Measurements from ENCODE around the gene ZFAND2B. TPM values are rescaled to one million over a fixed set of nuclear protein-coding genes. Genes with fewer than 3 reads are reported as not detected.
A peak's percentile ranks its signal among the peaks of the same experiment; 100 is the strongest.

ZFAND2B gene
- total and polyA plus RNA-seq, 7 donors: 19.0 to 46.2 (median 25.1) TPM

DNA sequence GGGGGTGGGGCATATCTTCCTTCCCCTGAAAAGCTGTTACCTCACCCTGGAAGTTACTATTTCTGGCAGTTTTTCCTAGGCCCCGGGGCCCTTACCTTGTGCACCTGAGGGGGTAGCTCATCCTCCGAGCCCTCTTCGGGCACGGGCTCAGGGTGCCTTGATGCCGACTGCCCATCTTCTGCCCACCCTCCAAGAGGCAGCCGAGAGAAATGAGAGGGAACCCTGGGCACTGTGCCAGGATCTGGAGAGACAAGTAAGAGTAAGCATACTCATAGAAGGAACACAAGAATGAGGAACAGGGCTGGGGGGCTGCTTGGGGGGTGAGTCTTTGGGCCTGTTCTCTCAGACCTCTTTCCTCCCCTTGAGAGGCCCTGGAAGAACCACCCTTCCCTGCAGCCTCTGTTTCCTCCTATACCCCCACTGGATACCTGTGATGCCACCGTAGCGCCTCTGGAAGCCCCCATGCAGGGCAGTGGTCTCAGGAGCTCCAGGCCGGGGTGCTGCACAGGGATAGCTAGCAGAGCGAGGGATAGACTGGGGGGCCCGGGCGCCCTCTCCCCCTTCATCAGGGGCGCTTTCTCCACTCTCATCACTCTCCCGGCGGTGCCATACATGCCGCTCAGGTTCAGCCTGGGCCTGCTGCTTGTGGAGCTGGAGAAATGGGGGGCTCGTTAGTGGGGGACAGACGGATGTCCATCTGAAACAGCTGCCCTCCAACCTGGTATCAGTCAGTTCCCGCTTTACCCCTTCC is 14.2 kb downstream of the ZFAND2B start:
- intact Hi-C loops (cut with DNase I): no loop called here
- DNase-seq (no peak), ATAC-seq (no peak)
- Histone ChIP-seq H3K9me3 (no peaks in the 10 kb centered on the region), H3K27ac (peak overlapping the region; percentile 36), H3K36me3 (ENCODE audit: insufficient read depth in 1 of 2, low read depth in 1 of 2) (peaks cover 8 to 76% of the 10 kb centered on the region in 2 donors), H3K4me1 (peaks cover 23% of the 10 kb centered on the region), H3K27me3 (ENCODE audit: insufficient read depth in 3 of 3, low read length in 2 of 3) (no peaks in the 10 kb centered on the region), H3K4me3 (no peak overlapping the region)
- 87 to 89% (median 89%) methylated on average over 16 to 19 of the region's 19 CpGs for WGBS, 3 donors
- TF ChIP-seq, protein P1, sequence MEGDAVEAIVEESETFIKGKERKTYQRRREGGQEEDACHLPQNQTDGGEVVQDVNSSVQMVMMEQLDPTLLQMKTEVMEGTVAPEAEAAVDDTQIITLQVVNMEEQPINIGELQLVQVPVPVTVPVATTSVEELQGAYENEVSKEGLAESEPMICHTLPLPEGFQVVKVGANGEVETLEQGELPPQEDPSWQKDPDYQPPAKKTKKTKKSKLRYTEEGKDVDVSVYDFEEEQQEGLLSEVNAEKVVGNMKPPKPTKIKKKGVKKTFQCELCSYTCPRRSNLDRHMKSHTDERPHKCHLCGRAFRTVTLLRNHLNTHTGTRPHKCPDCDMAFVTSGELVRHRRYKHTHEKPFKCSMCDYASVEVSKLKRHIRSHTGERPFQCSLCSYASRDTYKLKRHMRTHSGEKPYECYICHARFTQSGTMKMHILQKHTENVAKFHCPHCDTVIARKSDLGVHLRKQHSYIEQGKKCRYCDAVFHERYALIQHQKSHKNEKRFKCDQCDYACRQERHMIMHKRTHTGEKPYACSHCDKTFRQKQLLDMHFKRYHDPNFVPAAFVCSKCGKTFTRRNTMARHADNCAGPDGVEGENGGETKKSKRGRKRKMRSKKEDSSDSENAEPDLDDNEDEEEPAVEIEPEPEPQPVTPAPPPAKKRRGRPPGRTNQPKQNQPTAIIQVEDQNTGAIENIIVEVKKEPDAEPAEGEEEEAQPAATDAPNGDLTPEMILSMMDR (IDR thresholded peaks at IDR 0.05): no peak

DNA sequence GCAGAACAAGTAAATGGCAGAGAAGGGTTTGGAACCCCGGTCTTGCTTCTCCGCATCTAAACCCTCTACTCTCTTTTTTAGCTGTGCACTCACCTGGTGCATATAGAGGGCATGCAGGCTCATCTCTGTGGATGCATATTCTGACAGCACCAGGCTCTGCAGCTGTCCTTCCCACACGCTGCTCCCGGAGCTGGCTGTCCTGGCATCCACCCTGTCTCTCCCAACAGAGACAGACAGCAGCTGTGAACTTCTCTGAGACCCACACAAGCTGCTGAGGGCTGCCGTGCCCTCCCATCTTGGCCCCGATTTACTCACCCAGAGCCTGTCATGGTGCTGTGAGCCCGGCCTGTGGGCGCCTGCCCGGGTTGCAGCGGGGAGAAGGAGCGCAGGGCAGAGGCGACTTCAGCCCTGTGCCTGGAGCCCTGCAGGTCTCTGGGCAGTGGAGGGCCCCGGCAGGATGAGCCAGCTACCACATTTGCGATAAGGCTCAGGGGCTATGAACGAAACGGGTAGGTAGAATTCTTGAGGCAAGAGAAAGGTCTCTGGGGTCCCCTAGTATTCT is 15.5 kb downstream of the ZFAND2B start:
- H3K27ac ChIP-seq: peak overlapping the region; percentile 23
- H3K36me3 ChIP-seq (ENCODE audit: insufficient read depth in 1 of 2, low read depth in 1 of 2): peaks cover 8 to 77% of the 10 kb centered on the region in 2 donors
- no peak for ATAC-seq
- no peaks in the 10 kb centered on the region for H3K9me3 ChIP-seq
- intact Hi-C loops (cut with DNase I): no loop called here
- no peak overlapping the region for H3K4me3 ChIP-seq
- no peaks in the 10 kb centered on the region for H3K27me3 ChIP-seq (ENCODE audit: insufficient read depth in 3 of 3, low read length in 2 of 3)
- TF ChIP-seq, protein P1 (IDR thresholded peaks at IDR 0.05): no peak
- peaks cover 15% of the 10 kb centered on the region for H3K4me1 ChIP-seq
- WGBS, 3 donors: 63 to 72% (median 71%) methylated on average over 16 of the region's 16 CpGs
- no peak for DNase-seq

DNA sequence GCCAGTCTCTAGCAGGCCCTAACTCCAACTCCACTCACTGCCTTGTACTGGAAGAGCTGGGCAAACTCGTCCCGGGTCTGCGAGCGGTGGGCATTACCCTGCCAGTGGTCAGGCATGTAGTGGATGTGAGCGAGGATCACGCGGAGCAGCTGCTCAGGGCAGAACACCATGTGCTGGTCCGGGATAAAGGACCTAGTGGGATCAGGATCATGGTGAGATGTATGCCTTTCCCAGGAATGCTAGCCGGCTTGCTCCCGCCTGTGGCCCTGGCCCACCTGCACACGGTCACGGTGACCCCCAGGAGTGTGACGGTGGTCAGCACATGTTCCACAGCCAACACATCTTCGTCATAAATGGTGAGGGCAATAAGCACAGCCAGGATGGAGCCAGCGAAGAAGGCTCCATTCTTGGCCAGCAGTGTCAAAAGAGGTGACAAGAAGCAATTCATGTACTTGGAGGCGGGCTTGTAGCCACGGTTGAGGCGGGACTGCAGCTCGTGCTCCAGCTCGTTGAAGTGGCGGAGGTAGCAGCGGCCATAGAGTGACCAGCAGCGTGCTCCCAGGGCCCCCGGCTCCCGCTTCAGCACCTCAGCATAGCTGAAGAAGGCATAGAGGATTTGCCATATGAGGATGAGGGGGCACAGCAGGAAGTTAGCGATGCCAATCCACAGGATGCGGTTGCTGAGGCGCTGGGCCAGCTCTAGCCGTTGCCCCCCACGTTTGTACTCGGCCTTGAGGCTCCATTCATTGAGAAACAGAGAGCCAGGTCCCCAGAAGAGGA is 17.4 kb downstream of the ZFAND2B start:
- ATAC-seq: no peak
- H3K27me3 ChIP-seq (ENCODE audit: insufficient read depth in 3 of 3, low read length in 2 of 3): no peaks in the 10 kb centered on the region

DNA sequence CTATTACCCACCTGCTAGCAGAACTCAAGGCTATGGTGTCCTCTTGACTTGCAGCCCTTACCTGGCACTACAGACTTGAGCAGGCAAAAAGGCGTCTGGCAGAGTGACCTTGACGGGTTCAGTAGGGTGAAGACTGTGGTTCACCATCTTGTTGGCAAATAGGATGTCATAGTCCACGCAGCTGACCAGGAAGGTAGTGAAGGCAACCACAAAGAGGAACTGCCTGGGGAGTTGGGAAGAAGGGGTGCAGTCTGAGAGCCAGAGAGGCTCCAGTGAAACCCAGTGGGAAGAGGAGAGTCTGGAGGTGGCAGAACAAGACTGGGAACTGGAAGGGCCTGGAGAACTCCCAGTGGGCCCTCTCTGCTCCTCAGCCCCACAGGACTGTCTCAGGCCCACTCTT is 18.8 kb downstream of the ZFAND2B start:
- no peaks in the 10 kb centered on the region for H3K9me3 ChIP-seq
- ATAC-seq (no peak), DNase-seq (no peak)
- H3K27ac ChIP-seq: no peak overlapping the region
- H3K4me3 ChIP-seq: no peak overlapping the region
- TF ChIP-seq, protein P1 (IDR thresholded peaks at IDR 0.05): no peak
- peaks cover 8 to 78% of the 10 kb centered on the region in 2 donors for H3K36me3 ChIP-seq (ENCODE audit: insufficient read depth in 1 of 2, low read depth in 1 of 2)
- peaks cover 13% of the 10 kb centered on the region for H3K4me1 ChIP-seq
- 85 to 90% (median 87%) methylated on average over 3 of the region's 3 CpGs for WGBS, 3 donors
- intact Hi-C loops (cut with DNase I): no loop called here
- no peaks in the 10 kb centered on the region for H3K27me3 ChIP-seq (ENCODE audit: insufficient read depth in 3 of 3, low read length in 2 of 3)

More for the DNA sequence above, 17.4 kb downstream of the ZFAND2B start:
- Histone ChIP-seq H3K9me3 (no peaks in the 10 kb centered on the region), H3K27ac (no peak overlapping the region), H3K4me1 (peaks cover 20% of the 10 kb centered on the region), H3K4me3 (no peak overlapping the region), H3K36me3 (ENCODE audit: insufficient read depth in 1 of 2, low read depth in 1 of 2) (peaks cover 8 to 88% of the 10 kb centered on the region in 2 donors)
- TF ChIP-seq, protein P1 (IDR thresholded peaks at IDR 0.05): no peak
- no peak for DNase-seq
- intact Hi-C loops (cut with DNase I): no loop called here
- WGBS, 3 donors: 92 to 96% (median 93%) methylated on average over 31 of the region's 31 CpGs
